NCI-H2227 (cell line): ENCODE measurements around the gene TRIO.
"Not testable (repeated sequence)": the region's sequence is repeated elsewhere in the genome, so short reads cannot be mapped to it uniquely, and the experiment has no call there.

ENCODE experiments used
- DNase-seq: peaks from one replicate; lab custom pipeline; 2025; ENCODE audit not compliant: unreplicated experiment; lab: John Stamatoyannopoulos, UW

TRIO gene

GRCh38 chr5:14207428-14207827, 64.3 kb downstream of the TRIO start:
- DNase-seq = not testable (repeated sequence)

- no peak for DNase-seq
Measured at GRCh38 chr5:14208071-14209021, 65.2 kb downstream of the TRIO start.

DNA sequence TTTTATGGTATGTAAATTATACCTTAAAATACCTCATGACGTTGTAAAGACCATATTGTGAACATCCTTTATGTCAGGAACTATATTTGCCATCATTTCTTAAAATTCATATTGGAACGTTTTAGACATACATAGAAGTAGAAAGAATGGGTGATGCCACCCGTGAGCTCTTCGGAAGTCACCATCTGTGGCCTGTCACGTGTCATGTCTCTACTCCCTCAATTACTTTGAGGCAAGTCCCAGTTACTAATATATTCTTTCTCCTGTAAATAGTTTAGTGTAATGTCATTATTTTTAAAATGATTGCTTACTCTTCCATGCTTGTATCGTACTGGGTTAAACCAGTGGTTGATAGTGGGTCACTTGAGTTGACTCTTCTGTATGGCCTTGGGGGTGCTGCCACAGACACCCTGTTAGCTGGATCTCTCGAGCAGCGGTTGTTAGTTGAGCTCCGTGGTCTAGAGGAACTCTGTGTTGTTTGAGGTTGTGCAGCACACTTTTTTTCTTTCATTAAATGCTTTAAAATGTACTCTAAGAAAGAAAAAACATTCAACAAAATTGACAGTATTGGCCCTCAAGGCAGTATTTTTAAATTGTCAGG, 66.2 kb downstream of the TRIO start:
- DNase-seq = no peak

DNA sequence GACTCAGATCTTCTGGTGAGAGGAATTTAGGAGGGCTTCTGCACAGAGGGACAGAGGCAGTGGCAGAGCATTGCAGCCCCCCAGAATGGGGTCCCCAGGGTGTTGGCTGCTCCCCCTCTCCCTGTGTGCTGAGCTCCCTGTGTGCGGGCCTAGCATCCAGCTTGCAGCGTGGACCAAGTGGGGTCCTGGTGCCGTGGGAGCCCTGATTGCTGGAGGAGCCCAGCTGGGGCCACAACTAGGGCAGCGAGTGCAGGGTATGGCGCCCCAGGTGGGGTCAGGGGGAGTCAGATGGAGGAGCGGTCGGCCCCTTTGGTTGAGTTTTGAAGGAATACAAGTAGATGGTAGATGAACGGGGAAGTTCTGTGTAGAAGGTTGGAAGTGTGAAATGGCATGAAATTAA, 66.7 kb downstream of the TRIO start:
- no peak for DNase-seq

DNA sequence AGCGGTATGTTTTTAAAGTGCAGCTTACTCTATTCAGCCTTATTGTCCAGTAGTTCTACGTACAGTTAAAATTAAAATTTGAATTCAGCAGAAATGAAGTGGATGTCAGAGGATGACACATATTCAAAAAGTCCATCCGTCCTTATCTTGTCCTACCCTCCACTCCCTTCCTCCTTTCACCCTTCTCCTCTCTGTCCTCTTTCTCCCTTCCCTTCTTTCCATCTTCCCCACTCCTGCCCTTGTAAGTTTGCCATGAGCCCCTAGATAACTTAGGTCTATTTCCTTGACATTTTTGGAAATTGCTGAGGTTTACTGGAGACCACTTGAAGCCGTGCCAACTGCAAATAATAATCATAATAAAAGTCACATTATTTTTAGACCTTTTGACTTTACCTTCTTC, 67.6 kb downstream of the TRIO start:
- no peak for DNase-seq

- no peak for DNase-seq
Measured at GRCh38 chr5:14211818-14212803, 69.0 kb downstream of the TRIO start.

DNA sequence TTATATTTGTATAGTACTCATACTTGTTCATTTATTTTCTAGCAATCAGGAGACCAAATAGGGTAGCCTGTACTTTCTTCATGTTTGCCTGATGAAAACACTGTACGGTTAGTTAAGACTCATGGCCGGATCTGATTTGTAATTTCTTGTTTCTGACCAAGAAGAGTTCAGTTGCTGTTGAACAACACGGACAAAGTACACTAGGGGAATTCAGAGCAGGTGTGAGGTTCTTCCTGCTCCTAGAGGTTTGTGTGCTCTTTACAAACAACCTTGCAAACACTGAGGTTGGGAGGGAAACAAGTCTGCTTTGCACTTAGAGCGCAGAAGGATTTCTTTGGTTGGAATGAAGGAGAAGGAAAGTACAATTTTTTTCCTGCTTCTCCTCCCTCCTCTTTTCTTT, 69.7 kb downstream of the TRIO start:
- no peak for DNase-seq

GRCh38 chr5:14213253-14213652, 70.1 kb downstream of the TRIO start:
- DNase-seq = no peak

GRCh38 chr5:14213813-14214585, 70.9 kb downstream of the TRIO start:
- no peak for DNase-seq

- no peak for DNase-seq
Measured at GRCh38 chr5:14215901-14216300, 72.8 kb downstream of the TRIO start.

GRCh38 chr5:14216372-14216771, 73.2 kb downstream of the TRIO start:
- no peak for DNase-seq

GRCh38 chr5:14216902-14217301, 73.8 kb downstream of the TRIO start:
- no peak for DNase-seq

DNA sequence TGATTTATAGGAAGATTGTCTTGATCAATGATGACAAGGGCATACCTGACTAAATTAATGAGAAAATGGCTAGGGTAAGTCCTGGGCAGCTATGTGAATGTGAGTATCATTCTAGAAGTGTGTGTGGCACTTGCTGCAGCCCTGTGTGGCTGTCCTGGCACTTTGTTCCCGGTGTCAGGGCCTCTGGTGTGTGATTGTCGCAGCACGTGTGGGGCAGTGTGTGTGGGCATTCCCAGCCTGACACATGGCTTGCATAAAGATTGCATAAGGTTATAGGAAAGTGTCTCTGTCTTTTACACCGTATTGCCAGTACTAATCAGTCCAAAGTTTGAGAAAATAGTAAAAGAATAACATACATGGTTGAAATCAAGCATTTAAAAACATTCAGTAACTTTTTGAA, 74.4 kb downstream of the TRIO start:
- DNase-seq = no peak

DNA sequence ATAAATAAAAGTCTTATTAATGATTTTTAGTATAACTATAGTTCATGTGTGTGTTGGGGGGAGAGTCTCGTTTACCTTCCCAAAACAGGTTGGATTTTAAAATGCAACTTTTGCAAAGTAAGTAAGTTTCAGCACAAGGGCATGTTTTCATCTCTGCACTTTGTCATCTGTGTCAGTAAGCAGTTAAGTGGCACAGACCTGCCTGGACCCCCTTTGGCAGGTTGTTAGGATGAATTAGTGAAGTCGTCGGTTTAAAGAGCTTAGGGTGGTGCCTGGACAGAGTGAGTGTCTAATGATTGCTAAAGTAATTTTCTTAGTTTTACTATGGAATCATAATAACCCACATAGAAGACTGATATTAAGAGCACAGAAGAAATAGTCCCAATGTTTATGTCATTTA, 74.9 kb downstream of the TRIO start:
- no peak for DNase-seq

GRCh38 chr5:14218480-14218879, 75.3 kb downstream of the TRIO start:
- no peak for DNase-seq

GRCh38 chr5:14218897-14219573, 75.9 kb downstream of the TRIO start:
- DNase-seq = no peak

- DNase-seq = no peak
Measured at GRCh38 chr5:14219800-14220512, 76.8 kb downstream of the TRIO start.

GRCh38 chr5:14220642-14221041, 77.5 kb downstream of the TRIO start:
- DNase-seq = no peak

GRCh38 chr5:14221732-14222131, 78.6 kb downstream of the TRIO start:
- no peak for DNase-seq
